GM18520 (cell line): ENCODE data around the gene PRKCB.

Experiments used
- ATAC-seq: cut with Tn5 transposase; IDR thresholded peaks from one replicate; pipeline ENCODE4 v1.9.1; 2021; ENCODE audit not compliant: unreplicated experiment

PRKCB gene

DNA sequence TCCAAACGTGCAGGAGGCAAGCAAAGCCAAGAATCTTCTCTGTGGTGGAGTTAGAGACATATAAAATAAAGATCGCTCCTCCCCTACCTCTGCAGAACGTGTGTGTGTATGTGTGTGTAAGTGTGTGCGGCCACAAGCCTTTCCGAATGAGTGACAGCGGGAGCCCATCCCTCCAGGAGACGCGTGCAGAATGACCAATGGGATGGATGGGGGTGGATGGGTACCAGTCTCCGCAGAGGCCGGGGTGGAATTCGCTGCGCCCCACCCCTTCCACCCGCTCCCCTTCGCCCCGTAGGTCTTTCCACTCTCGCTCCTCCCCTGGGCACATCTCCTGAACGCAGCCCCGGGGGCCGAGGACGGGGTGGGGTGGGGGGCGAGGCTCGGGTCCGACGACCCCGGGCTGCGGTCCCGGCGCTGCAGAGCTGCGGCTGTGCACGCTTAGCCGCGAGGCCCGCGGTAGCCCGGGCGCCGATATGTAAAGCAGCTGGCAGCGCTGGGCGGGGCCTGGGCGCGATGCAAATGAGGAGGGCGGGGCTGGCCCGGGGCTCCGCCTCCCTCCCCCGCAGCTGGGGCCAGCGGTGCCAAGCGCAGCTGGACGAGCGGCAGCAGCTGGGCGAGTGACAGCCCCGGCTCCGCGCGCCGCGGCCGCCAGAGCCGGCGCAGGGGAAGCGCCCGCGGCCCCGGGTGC, at the start of gene PRKCB:
Gene PRKCB, plus strand, starts transcription at position 594 of the 688 bp plus-strand sequence.
- ATAC-seq: peak; percentile 45

DNA sequence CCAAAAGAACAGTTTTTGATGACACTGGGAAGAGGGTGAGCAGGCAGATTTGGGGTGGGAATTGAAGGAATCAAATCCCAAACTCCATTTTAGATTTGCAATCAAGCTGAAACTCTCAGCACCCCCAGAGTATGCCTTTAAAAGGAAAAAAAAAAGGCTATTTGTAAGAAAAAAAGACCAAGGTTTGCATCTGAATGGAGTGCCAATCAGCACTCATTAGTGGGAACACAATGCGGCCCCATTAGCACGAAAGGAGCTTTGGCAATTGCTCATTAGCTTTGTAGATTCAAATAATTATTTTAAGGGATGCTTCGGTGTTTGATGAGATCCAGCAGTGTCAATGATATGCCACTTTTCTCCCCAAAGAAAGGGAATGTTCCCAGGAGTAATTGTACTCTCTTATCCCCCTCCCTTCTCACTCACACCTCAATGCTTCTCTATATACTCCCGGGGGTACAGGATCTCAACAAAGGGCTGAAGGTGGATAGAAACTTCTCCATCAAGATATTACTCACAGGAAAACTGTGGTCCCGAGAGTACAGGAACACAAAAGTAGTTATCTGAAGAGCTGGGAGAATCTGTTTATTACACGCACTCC, 48.7 kb upstream of the PRKCB start:
- ATAC-seq: no peak

DNA sequence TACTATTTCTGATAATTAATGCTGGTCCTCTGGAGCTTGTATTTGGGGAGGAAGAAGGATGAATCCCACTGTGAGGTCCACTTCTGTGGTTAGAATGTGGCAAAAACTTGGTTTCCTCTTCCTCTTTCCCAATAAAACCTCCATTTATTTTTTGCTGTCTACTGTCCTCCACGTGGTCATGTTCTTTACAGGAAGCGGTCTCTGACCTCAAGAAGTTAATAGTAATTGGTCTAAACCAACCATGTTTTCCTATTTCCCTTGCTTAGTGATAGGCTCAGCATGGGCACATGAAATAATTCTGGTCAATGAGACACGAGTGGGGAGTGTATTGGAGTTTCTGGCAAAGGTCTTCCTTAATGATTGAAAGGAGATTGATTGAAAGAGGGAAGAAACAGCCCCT, 47.1 kb upstream of the PRKCB start:
- ATAC-seq: no peak

DNA sequence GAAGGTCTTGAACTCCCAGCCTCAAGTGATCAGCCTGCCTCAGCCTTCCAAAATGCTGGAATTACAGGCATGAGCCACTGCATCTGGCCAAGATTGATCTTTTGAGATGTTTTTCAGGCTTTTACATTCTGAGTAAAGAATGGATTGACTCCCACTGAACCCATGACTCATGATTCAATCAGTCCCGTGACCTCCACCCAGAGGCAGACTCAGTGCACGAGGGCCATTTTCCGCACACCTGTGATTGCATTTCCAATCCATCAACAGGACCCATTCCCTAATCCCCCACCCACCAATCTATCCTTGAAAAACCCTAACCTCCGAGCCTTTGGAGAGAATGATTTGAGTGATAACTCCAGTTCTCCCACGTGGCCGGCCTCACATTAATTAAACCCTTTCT, 40.4 kb upstream of the PRKCB start:
- no peak for ATAC-seq

DNA sequence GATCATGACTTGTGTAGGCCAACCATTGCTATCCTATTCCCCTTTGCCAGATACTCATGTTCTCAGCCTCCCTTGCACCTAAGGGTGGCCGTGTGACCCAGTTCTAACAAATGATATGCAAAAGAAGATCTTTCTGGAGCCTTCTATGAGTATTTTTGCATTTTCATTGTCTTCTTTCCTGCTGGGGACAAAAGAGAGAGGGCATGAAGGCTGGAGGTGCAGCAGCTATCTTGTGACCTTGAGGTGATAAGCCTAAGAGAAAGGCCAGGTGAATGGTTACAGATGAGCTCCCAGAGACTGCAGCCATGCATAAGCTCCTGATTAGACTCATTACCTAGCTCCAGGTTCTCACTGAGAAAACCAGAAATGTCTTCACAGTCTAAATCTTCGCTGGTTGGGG, 38.8 kb upstream of the PRKCB start:
- no peak for ATAC-seq

DNA sequence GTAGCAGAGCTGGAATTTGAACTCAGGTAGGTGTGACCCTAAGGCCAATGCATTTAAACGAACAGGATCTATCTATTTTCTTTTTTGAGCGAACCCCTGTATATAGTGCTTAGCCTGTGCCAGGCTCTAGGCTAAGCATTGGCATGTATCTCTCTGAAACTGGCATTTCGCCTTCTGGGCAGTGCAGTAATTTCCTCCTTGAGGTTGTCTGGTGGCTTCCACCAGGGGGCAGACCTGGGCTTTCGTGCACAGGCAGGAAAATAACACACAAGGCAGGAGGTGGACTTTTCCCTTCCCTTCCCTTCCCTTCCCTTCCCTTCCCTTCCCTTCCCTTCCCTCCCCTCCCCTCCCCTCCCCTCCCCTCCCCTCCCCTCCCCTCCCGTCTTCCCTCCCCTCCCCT, 34.4 kb upstream of the PRKCB start:
- ATAC-seq: peak; percentile 40

DNA sequence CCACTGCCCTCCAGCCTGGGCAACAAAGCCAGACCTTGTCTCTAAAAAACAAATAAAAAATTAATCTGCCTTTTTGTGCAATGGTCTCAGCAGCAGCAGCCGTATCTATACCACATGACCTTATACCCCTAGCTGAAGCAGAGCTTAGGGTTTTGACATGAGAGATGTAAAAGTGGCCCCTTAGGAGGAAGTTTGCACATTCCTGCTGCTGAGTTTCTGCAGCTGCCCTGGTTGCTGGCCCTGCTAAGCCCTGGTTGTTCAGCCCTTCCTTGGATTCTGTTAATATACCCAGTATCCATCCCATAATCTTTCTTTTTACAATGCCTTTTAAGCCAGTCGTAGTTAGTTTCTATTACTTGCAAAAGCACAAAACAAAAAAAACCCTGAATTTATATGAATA, 33.0 kb upstream of the PRKCB start:
- no peak for ATAC-seq

DNA sequence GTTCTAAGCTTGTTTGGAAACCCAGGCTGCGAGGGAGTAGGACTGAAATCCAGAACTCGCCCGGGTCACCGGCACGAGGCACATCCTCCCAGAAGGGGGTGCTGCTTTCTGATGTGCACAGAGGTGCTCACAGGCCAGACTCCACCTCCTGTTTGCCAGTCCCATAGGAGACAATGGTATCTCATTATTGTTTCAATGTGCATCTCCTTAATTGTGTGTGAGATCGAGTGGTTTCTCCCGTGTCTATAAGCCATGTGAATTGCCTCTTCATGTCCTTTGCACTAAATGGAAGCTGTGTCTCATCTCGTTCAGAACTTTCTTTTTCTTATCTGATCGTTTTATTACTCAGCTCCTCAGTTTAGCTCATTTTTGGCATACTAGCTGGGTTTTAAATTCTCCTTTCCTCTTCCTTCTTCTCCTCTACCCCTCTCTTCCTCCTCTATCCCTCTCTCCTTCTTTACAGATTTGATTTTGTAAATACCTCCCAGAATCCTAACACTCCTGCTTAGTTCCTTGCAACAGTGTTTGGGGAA, 32.1 kb upstream of the PRKCB start:
- peak; percentile 70 for ATAC-seq

DNA sequence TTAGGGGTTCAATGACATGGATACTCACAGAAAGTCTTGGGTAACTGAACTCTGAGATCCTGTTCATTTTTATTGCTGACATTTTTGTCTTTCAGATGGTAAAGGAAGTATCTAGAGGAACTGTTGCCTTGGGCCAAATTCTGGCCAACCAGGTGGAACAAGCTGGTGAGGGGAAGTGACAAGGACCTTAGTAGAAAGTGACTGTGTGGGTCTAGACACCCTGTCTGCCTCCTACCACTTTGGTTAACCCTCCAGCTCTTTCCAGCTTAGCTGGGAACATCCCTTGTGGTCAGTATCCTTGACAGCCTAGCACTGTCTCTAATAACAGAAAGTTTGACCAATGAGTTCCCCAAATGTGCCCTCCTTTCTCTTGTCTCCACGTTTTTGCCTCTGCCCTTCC, 28.8 kb upstream of the PRKCB start:
- no peak for ATAC-seq

DNA sequence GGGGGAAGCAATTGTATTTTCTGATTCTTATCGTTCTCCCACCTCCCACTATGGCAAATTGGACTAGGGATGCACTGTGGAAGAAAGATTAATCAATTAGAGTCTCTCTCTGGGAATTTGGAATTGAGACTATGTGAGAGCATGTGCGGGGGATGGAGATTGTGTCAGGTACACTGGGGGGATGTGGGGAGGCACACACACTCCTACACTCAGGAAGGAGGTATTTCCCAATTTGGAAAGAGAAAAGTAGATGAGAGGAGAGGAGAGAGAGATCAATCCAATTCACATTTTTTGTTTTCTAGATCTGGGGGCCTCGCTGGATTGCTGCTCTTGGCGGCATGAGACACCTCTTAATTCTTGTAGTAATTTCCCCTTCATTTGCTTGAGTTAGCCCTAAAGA, 14.3 kb upstream of the PRKCB start:
- no peak for ATAC-seq

DNA sequence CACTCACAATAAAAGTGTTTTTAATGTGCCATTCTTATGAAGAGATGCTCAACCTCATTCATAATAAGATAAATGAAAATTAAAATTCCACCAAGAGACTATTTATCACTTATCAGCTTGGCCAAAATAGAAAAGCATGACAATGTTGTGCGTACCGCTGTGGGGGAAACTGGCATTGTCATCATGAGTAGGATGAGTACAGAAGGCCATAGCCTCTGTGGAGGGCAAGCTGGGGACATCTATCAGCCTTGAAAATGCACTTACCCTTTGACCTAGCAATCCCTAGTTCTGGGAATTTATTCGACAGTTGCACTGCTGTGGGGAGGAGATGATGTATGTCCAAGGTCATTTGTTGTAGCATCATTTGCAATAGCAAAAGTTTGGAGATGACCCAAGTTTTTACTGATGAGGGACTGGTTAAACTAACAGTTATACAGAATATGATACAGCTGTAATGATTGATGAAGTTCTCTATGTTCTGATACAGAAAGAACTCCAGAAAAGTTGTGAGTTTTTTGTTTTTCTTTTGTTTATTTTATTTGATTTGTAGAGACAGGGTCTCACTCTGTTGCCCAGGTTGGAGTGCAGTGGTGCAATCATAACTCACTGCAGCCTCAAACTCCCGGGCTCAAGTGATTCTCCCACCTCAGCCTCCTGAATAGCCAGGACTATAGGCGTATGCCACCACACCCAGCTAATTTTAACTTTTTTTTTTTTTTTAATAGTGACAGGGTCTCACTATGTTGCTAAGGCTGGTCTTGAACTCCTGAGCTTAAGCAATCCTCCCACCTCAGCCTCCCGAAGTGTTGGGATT, 13.7 kb upstream of the PRKCB start:
- ATAC-seq: no peak

DNA sequence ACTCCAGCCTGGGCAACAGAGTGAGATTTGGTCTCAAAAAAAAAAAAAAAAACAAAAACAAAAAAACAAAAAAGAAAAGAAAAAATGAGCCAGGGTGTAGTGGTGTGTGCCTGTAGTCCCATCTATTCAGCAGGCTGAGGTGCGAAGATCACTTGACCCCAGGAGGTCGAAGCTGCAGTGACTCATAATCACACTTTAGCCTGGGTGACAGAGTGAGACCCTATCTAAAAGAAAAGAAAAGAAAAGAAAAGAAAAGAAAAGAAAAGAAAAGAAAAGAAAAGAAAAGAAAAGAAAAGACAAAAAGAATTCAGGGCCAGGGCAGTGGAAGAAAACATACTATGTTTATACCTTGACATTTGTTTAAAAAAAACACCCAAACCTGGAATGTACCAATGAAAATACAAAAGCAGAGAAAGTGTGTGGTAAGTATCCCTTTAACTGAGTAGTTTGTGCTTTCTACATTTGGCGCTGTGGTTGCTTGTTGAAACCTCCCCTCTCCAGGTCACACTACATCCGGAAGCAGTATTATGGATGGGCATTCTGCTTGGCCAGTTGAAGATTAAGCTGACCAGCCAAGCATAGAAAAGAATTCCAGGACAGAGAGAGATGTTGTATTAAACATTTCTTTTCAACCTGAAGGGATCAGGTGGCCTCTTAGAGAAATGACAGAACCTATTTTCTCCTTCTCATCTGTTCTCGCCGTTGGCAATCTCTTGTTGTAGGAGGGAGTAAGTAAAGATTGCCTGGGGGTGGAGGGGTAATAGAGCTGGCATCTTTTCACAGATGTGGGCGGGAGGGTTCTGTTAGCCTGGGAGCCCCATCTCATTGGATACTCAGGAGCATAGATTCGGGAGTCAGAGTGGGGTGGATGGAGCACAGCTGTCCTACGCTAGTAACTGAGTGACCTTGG, 12.1 kb upstream of the PRKCB start:
- no peak for ATAC-seq

DNA sequence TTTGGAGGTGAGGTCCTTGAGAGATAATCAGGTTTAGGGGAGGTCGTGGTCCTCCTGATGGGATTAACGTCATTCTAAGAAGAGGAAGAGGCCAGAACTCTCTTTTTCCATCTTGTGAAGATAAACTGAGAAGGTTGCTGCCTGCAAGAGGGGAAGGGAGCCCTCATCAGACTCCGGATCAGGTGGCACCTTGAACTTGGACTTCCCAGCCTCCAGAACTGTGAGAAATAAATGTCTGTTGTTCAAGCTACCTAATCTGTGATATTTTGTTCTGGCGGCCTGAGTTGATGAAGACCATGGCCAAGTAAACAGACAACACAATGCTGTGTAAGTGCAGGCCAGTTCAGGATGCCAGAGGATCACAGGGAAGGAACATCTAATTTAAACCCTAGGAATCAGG, 10.9 kb upstream of the PRKCB start:
- no peak for ATAC-seq

DNA sequence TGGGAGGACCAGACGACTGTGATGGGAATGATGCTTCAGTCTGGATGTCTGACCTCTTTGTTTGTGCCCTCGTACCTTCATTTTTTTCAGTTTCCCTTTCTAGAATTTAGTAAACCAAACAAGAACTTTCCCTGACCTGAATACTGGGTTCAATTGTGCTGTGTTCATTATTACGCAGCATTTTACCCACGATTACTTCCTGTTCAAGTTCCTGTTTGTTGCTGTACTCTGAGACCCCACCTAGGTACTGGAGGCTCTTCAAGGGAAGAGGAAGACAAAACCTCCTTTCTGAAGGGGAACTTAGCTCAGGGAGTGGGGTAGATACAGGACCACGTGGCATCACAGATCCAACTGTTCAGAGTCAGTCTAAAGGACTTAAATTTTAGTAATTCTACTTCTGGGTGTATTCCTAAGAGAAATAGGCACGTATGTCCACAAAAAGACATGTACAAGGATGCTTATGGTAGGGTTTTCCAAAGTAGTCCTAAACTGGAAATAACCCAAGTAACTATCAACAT, 9.2 kb upstream of the PRKCB start:
- ATAC-seq: no peak

DNA sequence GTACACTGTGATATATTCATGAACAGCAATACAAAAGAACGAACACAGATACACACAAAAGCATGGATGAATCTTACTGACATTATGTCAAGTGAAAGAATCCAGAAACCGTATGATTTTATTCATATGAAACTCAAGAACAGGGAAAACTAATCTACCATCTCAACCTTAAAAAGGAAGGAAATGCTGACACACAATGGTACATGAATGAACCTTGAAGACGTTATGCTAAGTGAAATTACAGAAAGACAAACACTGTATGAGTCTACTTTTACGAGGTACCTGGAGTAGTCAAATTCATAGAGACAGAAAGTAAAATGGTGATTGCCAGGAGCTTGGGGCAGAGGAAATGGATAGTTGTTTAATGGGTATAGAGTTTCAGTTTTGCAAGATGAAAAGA, 8.7 kb upstream of the PRKCB start:
- ATAC-seq: no peak

DNA sequence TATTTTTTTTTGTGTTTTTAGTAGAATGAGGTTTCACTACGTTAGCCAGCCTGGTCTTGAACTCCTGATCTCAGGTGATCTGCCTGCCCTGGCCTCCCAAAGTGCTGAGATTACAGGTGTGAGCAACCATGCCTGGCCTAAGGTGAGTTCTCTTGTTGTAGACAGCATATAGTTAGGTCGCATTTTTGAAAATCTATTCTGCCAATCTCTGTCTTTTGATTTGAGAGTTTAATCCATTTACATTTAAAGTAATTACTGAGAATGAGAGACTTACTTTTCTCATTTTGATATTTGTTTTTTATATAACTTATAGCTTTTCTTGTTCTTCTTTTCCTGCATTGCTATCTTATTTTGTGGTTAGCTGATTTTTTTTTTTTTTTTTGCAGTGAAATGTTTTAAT, 6.3 kb upstream of the PRKCB start:
- no peak for ATAC-seq

DNA sequence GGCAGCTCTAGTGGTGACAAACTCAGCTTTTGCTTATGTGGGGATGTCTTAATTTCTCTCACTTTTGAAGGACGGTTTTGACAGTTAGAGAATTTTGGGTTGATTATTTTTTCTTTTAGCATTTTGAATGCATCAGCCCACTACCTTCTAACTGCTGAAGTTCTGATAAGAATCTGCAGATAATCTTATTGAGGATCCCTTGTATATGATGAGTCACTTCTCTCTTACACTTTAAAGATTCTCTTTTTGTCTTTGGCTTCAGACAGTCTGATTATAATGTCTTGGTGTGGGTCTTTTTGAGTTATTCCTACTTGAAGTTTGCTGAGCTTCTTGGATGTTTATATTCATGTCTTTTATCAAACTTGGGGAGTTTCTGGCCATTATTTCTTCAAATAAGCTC, 5.5 kb upstream of the PRKCB start:
- ATAC-seq: no peak

DNA sequence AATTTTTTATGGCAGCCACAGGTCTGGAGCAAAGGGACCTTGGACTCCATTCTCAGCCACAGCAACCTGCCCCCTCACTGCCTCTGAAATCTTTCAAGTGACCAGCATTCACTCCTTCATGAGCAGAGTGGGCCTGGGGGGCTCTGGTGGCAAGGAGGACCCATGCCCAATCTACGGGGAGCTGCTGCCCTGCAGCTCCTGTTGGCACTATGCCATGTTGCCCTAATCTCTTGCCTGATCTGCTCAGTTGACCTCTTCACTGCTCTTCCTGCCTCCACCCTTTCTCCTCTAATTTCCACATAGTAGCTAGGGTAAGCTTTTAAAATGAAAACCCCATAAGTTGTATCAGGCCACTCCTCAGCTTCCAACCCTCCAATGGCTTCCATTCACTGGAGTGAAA, 2.9 kb upstream of the PRKCB start:
- no peak for ATAC-seq

DNA sequence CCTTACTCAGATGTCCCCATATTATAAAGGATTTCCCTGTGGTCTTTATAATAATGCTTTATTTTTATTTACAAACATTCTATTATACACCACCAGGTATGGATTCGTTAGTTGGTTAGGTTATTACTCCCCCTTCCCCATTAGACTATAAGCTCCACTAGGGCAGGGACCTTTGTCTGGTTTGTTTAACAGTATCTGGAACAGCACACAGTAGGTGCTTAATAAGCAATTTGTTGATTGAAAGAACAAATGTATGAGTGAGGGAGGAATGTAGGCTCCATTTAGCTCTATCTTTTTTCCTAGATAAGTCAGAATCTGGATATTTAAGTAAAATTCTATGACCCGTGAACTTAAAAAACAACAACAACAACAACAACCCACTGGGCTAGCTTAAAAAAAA, 2.3 kb upstream of the PRKCB start:
- ATAC-seq: no peak

DNA sequence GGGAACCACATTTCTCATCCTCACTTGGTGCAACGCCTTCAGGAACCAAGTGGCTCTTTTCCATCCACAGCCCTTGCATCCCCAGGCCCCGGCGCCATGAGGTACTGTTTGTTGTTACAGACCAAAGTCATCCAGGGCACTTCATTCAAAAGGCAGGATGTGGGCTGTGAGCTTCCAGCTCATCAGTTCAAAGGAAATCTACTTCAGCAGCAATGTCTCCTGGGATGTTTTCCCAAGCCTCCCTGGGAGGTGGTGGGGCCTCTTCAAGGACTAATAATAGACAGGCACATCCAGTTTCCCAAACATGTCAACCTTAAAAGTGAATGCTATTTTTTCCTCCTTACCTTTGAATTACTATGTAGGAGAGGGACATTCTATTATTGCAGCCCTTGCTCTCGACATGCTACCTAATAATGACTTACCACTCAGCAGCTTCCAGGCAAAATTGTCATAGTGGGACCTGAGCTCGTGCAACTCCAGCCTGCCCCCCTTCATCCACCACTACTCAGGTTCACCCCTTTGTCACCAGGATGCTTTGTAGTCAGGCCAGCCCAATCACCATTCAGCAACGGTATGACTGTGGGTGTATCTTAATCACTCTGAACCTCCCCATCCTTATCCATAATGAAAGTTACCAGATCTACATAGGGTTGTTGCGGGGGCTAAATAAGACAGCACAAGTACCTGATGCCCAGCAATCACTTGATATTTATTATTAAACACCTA, 1.7 kb upstream of the PRKCB start:
- no peak for ATAC-seq
